ENCODE data around the gene ITGB1. TPM values are rescaled to one million over a fixed set of nuclear protein-coding genes. Genes with fewer than 3 reads are reported as not detected.

ITGB1 gene
- total and polyA plus RNA-seq, 2 of the 8 experiments (the other 6 are each of a cell fraction or from before 2014, with no cell fraction given) = 82.7 to 321 TPM

- Histone ChIP-seq H3K23me2 (ENCODE audit: low read depth, low read length) (no peaks in the 10 kb centered on the region), H3K9ac (replicated peaks in 1 of 4; ENCODE audit: extremely low read depth in 1 of 4, low read depth in 3 of 4, low read length in 3 of 4) (no peak overlapping the region), H4K8ac (ENCODE audit: extremely low read depth, insufficient read depth, low read length) (no peak overlapping the region), H2BK20ac (ENCODE audit: low read length) (no peak overlapping the region), H3K18ac (ENCODE audit: extremely low read depth, low read length) (no peak overlapping the region), H3K4me3 (ENCODE audit: extremely low read depth in 1 of 4, insufficient read depth in 2 of 4, low read depth in 3 of 4, low read length in 4 of 4) (no peak overlapping the region), H4K20me1 (replicated peaks in 1 of 2; ENCODE audit: control insufficient read depth in 1 of 2, insufficient read depth in 2 of 2, low read length in 2 of 2) (no peaks in the 10 kb centered on the region), H2AK5ac (ENCODE audit: low read depth, low read length) (no peak overlapping the region), H3K4me1 (replicated peaks in 1 of 4; ENCODE audit: control insufficient read depth in 3 of 4, insufficient read depth in 4 of 4, low read length in 3 of 4) (no peaks in the 10 kb centered on the region), H4K91ac (replicated peaks; ENCODE audit: insufficient read length, low read length) (no peak overlapping the region), H3K27ac (ENCODE audit: low read depth, low read length) (no peak overlapping the region), H3K14ac (ENCODE audit: insufficient read length) (no peak overlapping the region), H4K5ac (ENCODE audit: insufficient read length, low read depth, low read length) (no peak overlapping the region), H3K9me3 (ENCODE audit: insufficient read depth in 2 of 2, low read depth in 1 of 2, low read length in 1 of 2) (no peaks in the 10 kb centered on the region), H2BK12ac (ENCODE audit: low read depth, low read length) (no peak overlapping the region), H3K23ac (ENCODE audit: insufficient read length) (no peak overlapping the region), H3K36me3 (ENCODE audit: control insufficient read depth in 2 of 4, insufficient read depth in 4 of 4, low read length in 3 of 4) (peaks cover 4 to 43% (median 18%) of the 10 kb centered on the region in 4 experiments; a peak in 7 of 8 replicates), H2AFZ (ENCODE audit: low read length) (no peak overlapping the region), H3K4me2 (ENCODE audit: insufficient read depth in 1 of 2, low read depth in 2 of 2, low read length in 2 of 2) (no peak overlapping the region), H2BK120ac (replicated peaks; ENCODE audit: low read depth, low read length) (no peak overlapping the region), H3K27me3 (replicated peaks in 1 of 4; ENCODE audit: control insufficient read depth in 3 of 4, extremely low read depth in 1 of 4, insufficient read depth in 3 of 4, low read length in 3 of 4) (no peaks in the 10 kb centered on the region), H3K79me2 (ENCODE audit: control insufficient read depth in 1 of 2, insufficient read depth in 2 of 2, low read length in 2 of 2) (no peaks in the 10 kb centered on the region), H2BK15ac (ENCODE audit: low read length) (no peak overlapping the region), H3K4ac (replicated peaks; ENCODE audit: insufficient read length, low read depth, low read length) (no peak overlapping the region), H3K79me1 (ENCODE audit: low read depth, low read length) (no peaks in the 10 kb centered on the region), H3K56ac (replicated peaks; ENCODE audit: insufficient read length, low read depth, low read length) (no peak overlapping the region), H2BK5ac (ENCODE audit: low read depth, low read length) (no peak overlapping the region)
- DNase-seq (ENCODE audit: low read depth in 1 of 2, low spot score in 2 of 2) (no peak), FAIRE-seq (no peak)
- ChIA-PET POLR2A (ENCODE audit: partially characterized antibody) (no interaction called here), CTCF (ENCODE audit: partially characterized antibody) (no interaction called here)
- WGBS, 2 experiments (ENCODE audit: extremely low coverage in 1 of 2, insufficient coverage in 1 of 2, insufficient read length in 1 of 2, insufficient replicate concordance in 2 of 2, low coverage in 1 of 2, low lambda C conversion rate in 2 of 2, missing lambda C conversion rate in 1 of 2) = 82% methylated on average over 4 of the region's 4 CpGs; no CpG with 5 or more reads in 1 of the 2 experiments
- TF ChIP-seq CBX8 (IDR thresholded peaks at IDR 0.05; ENCODE audit: borderline replicate concordance, low read depth, low read length) = no peak
- TF ChIP-seq SP2 (IDR thresholded peaks at IDR 0.05; ENCODE audit: low read length) = no peak
- no peak for TF ChIP-seq ATF2 (IDR thresholded peaks at IDR 0.05; ENCODE audit: low read length)
- no peak for TF ChIP-seq MAX (IDR thresholded peaks at IDR 0.05)
- TF ChIP-seq BCL11A (IDR thresholded peaks at IDR 0.05; ENCODE audit: low read depth in 2 of 2, low read length in 2 of 2) = no peak
Measured at GRCh38 chr10:32906595-32906994, 51.4 kb downstream of the ITGB1 start.

All from H1 (cell line).